Neural cell (in vitro differentiated cells): ENCODE data around the gene CAMK1D.

Experiments
- EP300 ChIP-seq: fragments of 450-650 bp; conservative IDR thresholded peaks from 2 replicates; pipeline ENCODE4 v1.6.1; 2014; ENCODE audit warnings: antibody characterized with exemption, mild to moderate bottlenecking, moderate library complexity; ENCODE audit not compliant: poor library complexity, severe bottlenecking
- POLR2AphosphoS5 ChIP-seq: IDR thresholded peaks from 2 replicates; pipeline ENCODE4 v1.6.1; 2012
- RAD21 ChIP-seq: fragments of 450-650 bp; conservative IDR thresholded peaks from 2 replicates; pipeline ENCODE4 v1.6.1; 2014; ENCODE audit warnings: antibody characterized with exemption, mild to moderate bottlenecking, moderate library complexity
- TF ChIP-seq, protein P1 (sequence below): fragments of 450-650 bp; IDR thresholded peaks from 2 replicates; pipeline ENCODE4 v1.5.1; 2014; ENCODE audit warnings: antibody characterized with exemption, mild to moderate bottlenecking, moderate library complexity; ENCODE audit not compliant: poor library complexity, severe bottlenecking

DNA sequence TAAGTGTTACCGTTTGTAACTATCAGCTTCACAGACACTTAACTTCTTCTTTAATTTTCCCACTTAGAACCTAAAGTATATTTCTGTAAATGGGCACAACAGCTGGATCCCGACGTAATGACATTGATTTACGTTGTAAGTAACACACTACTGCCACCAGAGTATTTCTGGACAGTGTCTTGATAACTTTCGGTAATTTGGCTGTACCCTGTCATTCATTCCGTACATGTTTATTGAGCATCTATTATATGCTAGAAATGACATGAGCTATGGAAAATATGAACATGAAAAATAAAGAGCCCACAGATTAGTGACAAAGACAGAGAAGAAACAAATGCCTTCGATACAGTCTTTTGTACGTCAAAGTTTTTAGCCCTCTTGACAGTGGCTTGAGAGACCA lies 360.8 kb downstream of the CAMK1D start:
- TF ChIP-seq, protein P1, sequence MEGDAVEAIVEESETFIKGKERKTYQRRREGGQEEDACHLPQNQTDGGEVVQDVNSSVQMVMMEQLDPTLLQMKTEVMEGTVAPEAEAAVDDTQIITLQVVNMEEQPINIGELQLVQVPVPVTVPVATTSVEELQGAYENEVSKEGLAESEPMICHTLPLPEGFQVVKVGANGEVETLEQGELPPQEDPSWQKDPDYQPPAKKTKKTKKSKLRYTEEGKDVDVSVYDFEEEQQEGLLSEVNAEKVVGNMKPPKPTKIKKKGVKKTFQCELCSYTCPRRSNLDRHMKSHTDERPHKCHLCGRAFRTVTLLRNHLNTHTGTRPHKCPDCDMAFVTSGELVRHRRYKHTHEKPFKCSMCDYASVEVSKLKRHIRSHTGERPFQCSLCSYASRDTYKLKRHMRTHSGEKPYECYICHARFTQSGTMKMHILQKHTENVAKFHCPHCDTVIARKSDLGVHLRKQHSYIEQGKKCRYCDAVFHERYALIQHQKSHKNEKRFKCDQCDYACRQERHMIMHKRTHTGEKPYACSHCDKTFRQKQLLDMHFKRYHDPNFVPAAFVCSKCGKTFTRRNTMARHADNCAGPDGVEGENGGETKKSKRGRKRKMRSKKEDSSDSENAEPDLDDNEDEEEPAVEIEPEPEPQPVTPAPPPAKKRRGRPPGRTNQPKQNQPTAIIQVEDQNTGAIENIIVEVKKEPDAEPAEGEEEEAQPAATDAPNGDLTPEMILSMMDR = no peak
- TF ChIP-seq POLR2AphosphoS5 = no peak
- TF ChIP-seq EP300 = no peak
- no peak for TF ChIP-seq RAD21
